IMR-90 (cell line): ENCODE data around the gene SNTG2. TPM values are rescaled to one million over a fixed set of nuclear protein-coding genes. Genes with fewer than 3 reads are reported as not detected.

Experiments used
- ATAC-seq: fragments of 200-7000 bp; cut with Tn5 transposase; 2 replicates; pipeline ENCODE4 v1.9.1; 2020; ENCODE audit warnings: low read depth, mild to moderate bottlenecking, moderate library complexity
- BruUV-seq: library from RNA; stranded (reverse); fragments of 400-500 nt; replicated peaks from 2 replicates; lab custom pipeline; 2021; lab: Mats Ljungman, UMichigan
- CTCF ChIA-PET: fragments of 300-600 bp; formaldehyde crosslinking; extraction: SDS; loops from one replicate; lab custom pipeline; 2021; ENCODE audit warnings: antibody characterized with exemption; lab: Yijun Ruan, JAX
- POLR2A ChIA-PET: fragments of 300-600 bp; sonication (Branson Sonifier 250); formaldehyde crosslinking; loops from one replicate; lab custom pipeline; 2022; ENCODE audit warnings: antibody characterized with exemption; ENCODE audit not compliant: unreplicated experiment; lab: Charles Lee
- DNase-seq: peaks from one replicate; pipeline ENCODE4 v3.0.0; 2013
- H2AFZ ChIP-seq: replicated peaks from 2 replicates; pipeline ENCODE3; 2013; ENCODE audit warnings: low read length, mild to moderate bottlenecking; ENCODE audit not compliant: poor library complexity
- H2AK5ac ChIP-seq: 2 replicates; pipeline ENCODE4 v1.6.1; 2013; ENCODE audit warnings: low read depth, low read length, inconsistent platforms
- H2AK9ac ChIP-seq: replicated peaks from 2 replicates; pipeline ENCODE3; 2013; ENCODE audit warnings: mild to moderate bottlenecking, low read depth, low read length, moderate library complexity; ENCODE audit not compliant: poor library complexity
- H2BK120ac ChIP-seq: 2 replicates; pipeline ENCODE4 v1.6.1; 2013; ENCODE audit warnings: low read depth, low read length, inconsistent platforms
- H2BK15ac ChIP-seq: 3 replicates; pipeline ENCODE4 v1.6.1; 2013; ENCODE audit warnings: low read depth, low read length, inconsistent platforms
- H2BK20ac ChIP-seq: 2 replicates; pipeline ENCODE4 v1.6.1; 2013; ENCODE audit warnings: low read depth, mild to moderate bottlenecking, inconsistent platforms, low read length, moderate library complexity
- H2BK5ac ChIP-seq: 2 replicates; pipeline ENCODE4 v1.6.1; 2013; ENCODE audit warnings: mild to moderate bottlenecking, low read depth, low read length, inconsistent platforms; ENCODE audit not compliant: poor library complexity, severe bottlenecking
- H3K14ac ChIP-seq: replicated peaks from 2 replicates; pipeline ENCODE4 v1.6.1; 2013; ENCODE audit warnings: low read depth, low read length, inconsistent platforms
- H3K18ac ChIP-seq: 2 replicates; pipeline ENCODE4 v1.6.1; 2013; ENCODE audit warnings: low read depth, low read length, control low read depth
- H3K23ac ChIP-seq: 2 replicates; pipeline ENCODE4 v1.6.1; 2013; ENCODE audit warnings: low read depth, low read length, inconsistent platforms
- H3K27ac ChIP-seq: 2 replicates; pipeline ENCODE4 v1.5.1; 2013; ENCODE audit warnings: mild to moderate bottlenecking, control low read depth, low read length; ENCODE audit not compliant: insufficient read depth
- H3K27me3 ChIP-seq: 2 replicates; pipeline ENCODE4 v1.6.1; 2013; ENCODE audit warnings: low read length; ENCODE audit not compliant: control insufficient read depth, insufficient read depth
- H3K36me3 ChIP-seq: 2 replicates; pipeline ENCODE4 v1.6.1; 2013; ENCODE audit warnings: low read length, mixed read lengths; ENCODE audit not compliant: control insufficient read depth, insufficient read depth
- H3K4ac ChIP-seq: 2 replicates; pipeline ENCODE4 v1.6.1; 2013; ENCODE audit warnings: low read depth, low read length, inconsistent platforms
- H3K4me1 ChIP-seq: 2 replicates; pipeline ENCODE4 v1.6.1; 2013; ENCODE audit warnings: low read length, mixed read lengths; ENCODE audit not compliant: control insufficient read depth, insufficient read depth
- H3K4me2 ChIP-seq: 2 replicates; pipeline ENCODE4 v1.6.1; 2013; ENCODE audit warnings: low read depth, mild to moderate bottlenecking, control low read depth, low read length, moderate library complexity
- H3K4me3 ChIP-seq: 2 replicates; pipeline ENCODE4 v1.5.1; 2013; ENCODE audit warnings: low read depth, mild to moderate bottlenecking, control low read depth, low read length, moderate library complexity; ENCODE audit not compliant: insufficient read depth
- H3K56ac ChIP-seq: 2 replicates; pipeline ENCODE4 v1.6.1; 2013; ENCODE audit warnings: low read length, inconsistent platforms; ENCODE audit not compliant: insufficient read depth; ENCODE audit errors: extremely low read depth
- H3K79me1 ChIP-seq, 2 experiments: 2 replicates each; pipeline ENCODE4 v1.6.1; 2013; ENCODE audit warnings: low read length in 2 of 2, inconsistent platforms in 1 of 2, low read depth in 1 of 2
- H3K9ac ChIP-seq: 2 replicates; pipeline ENCODE4 v1.6.1; 2013; ENCODE audit warnings: low read depth, low read length, control low read depth
- H3K9me1 ChIP-seq: 2 replicates; pipeline ENCODE4 v1.6.1; 2013; ENCODE audit warnings: low read length, inconsistent platforms; ENCODE audit not compliant: insufficient read depth
- H3K9me3 ChIP-seq: 2 replicates; pipeline ENCODE4 v1.6.1; 2013; ENCODE audit warnings: low read length; ENCODE audit not compliant: control insufficient read depth, insufficient read depth
- H4K20me1 ChIP-seq: 2 replicates; pipeline ENCODE4 v1.6.1; 2013; ENCODE audit warnings: low read length, inconsistent platforms; ENCODE audit not compliant: insufficient read depth
- H4K5ac ChIP-seq: 2 replicates; pipeline ENCODE4 v1.6.1; 2013; ENCODE audit warnings: mild to moderate bottlenecking, low read depth, low read length, control low read depth
- H4K8ac ChIP-seq, 2 experiments: 2 replicates each; pipeline ENCODE4 v1.6.1; 2013; ENCODE audit warnings: low read depth in 2 of 2, low read length in 2 of 2, control low read depth in 1 of 2, inconsistent platforms in 1 of 2
- H4K91ac ChIP-seq: 2 replicates; pipeline ENCODE4 v1.6.1; 2013; ENCODE audit warnings: low read depth, low read length, inconsistent platforms; ENCODE audit not compliant: insufficient read depth
- BHLHE40 ChIP-seq: fragments of 150-350 bp; IDR thresholded peaks from 2 replicates; pipeline ENCODE4 v1.6.1; 2016; ENCODE audit warnings: mild to moderate bottlenecking, low read depth, low read length
- MAFK ChIP-seq: IDR thresholded peaks from 2 replicates; pipeline ENCODE4 v1.6.1; 2012; ENCODE audit warnings: low read depth, low read length, improper control_type of control experiment
- RCOR1 ChIP-seq: IDR thresholded peaks from 2 replicates; pipeline ENCODE4 v1.6.1; 2012; ENCODE audit warnings: mild to moderate bottlenecking, low read length, improper control_type of control experiment; ENCODE audit not compliant: insufficient replicate concordance
- SMC3 ChIP-seq: fragments of 150-350 bp; IDR thresholded peaks from 2 replicates; pipeline ENCODE4 v1.6.1; 2016; ENCODE audit warnings: low read depth, mild to moderate bottlenecking, antibody characterized with exemption, low read length, moderate library complexity
- USF2 ChIP-seq: fragments of 150-350 bp; IDR thresholded peaks from 2 replicates; pipeline ENCODE4 v1.6.1; 2017; ENCODE audit warnings: mild to moderate bottlenecking, antibody characterized with exemption, low read length, low read depth
- WGBS, 2 experiments: methylation state at CpG; one replicate each; pipeline versions ENCODE4 v1.1.5 to v1.1.7; 2013; ENCODE audit warnings: missing lambda C conversion rate in 2 of 2; ENCODE audit not compliant: insufficient read length in 1 of 2; ENCODE audit errors: extremely low coverage in 2 of 2; 5-methylcytosine and 5-hydroxymethylcytosine counted together
- dilution Hi-C: fragments of 300-500 bp; cut with HindIII; formaldehyde crosslinking; loops from one replicate; pipeline ENCODE4 v1.14.3; 2018; ENCODE audit warnings: low sequenced_read_pairs; ENCODE audit not compliant: unreplicated experiment
- in situ Hi-C: fragments of 300-500 bp; cut with MboI; formaldehyde crosslinking; loops from 3 replicates; pipeline ENCODE4 v1.14.3; 2019; ENCODE audit warnings: low sequenced_read_pairs, inconsistent platforms, mixed read lengths
- intact Hi-C: fragments of 100-400 bp; cut with micrococcal nuclease; formaldehyde crosslinking; loops from 2 replicates; pipeline ENCODE4 v1.10.0; 2022
- polyA plus RNA-seq, 3 experiments: library from polyadenylated mRNA; depleted of rRNA; stranded (reverse); fragments of >200 nt; gene quantifications; 2 replicates each; pipeline ENCODE4 v1.2.3, GENCODE V29; 2012; ENCODE audit warnings: low replicate concordance in 1 of 3
- total RNA-seq: library from RNA; depleted of rRNA; stranded (reverse); fragments of >200 nt; gene quantifications from 2 replicates; pipeline ENCODE4 v1.2.3, GENCODE V29; 2012

The SNTG2 gene
- total and polyA plus RNA-seq, 2 of the 4 experiments (the other 2 are of a cell fraction) = under 0.01 to 0.17 TPM

GRCh38 chr2:1205853-1206252 lies 255.2 kb downstream of the SNTG2 start:
- Histone ChIP-seq H2BK5ac (no peak overlapping the region), H3K4me1 (no peaks in the 10 kb centered on the region), H3K36me3 (no peaks in the 10 kb centered on the region), H2BK20ac (no peak overlapping the region), H3K14ac (no peak overlapping the region), H3K18ac (no peak overlapping the region), H2BK15ac (no peak overlapping the region), H3K4ac (no peak overlapping the region), H3K9ac (no peak overlapping the region), H3K27ac (no peak overlapping the region), H2AK5ac (no peak overlapping the region), H2AK9ac (no peak overlapping the region), H4K5ac (no peak overlapping the region), H4K91ac (no peak overlapping the region), H3K27me3 (no peaks in the 10 kb centered on the region), H2AFZ (no peak overlapping the region), H3K4me2 (no peak overlapping the region), H3K9me3 (peaks cover 14% of the 10 kb centered on the region; the same call in 1 of the 2 replicates), H3K9me1 (no peaks in the 10 kb centered on the region), H4K8ac (no peak overlapping the region), H3K79me1 (no peaks in the 10 kb centered on the region), H3K23ac (no peak overlapping the region), H2BK120ac (no peak overlapping the region), H4K20me1 (no peaks in the 10 kb centered on the region), H3K56ac (no peak overlapping the region), H3K4me3 (no peak overlapping the region)
- dilution Hi-C loops (no loop called here), in situ Hi-C loops (no loop called here), intact Hi-C loops (no loop called here)
- WGBS, 2 experiments = no CpG with 5 or more reads among the region's 3 CpGs
- CTCF ChIA-PET = interaction anchor here (1.5 kb wide), 1 partner anchor 17 kb away, joined by 4 read pairs; no protein-coding TSS in a partner anchor
- TF ChIP-seq SMC3 (no peak), RCOR1 (no peak), USF2 (no peak), MAFK (0 out of 2 replicates have a peak, but pooled peaks have one; percentile 9), BHLHE40 (no peak)
- no TSS peak for BruUV-seq
- no peak for DNase-seq
- POLR2A ChIA-PET = no interaction called here
- no peak for ATAC-seq
